RKO (cell line): ENCODE results near the gene CORO1C.
"Not testable (repeated sequence)": the region's sequence is repeated elsewhere in the genome, so short reads cannot be mapped to it uniquely, and the experiment has no call there.

Experiments
- DNase-seq: peaks from one replicate; pipeline ENCODE4 v3.0.0-alpha.2; 2016; ENCODE audit warnings: low spot score

The CORO1C gene

GRCh38 chr12:108672054-108672453 lies 59.3 kb downstream of the CORO1C start:
- DNase-seq = no peak

- no peak for DNase-seq
Measured at GRCh38 chr12:108671110-108671509, 60.2 kb downstream of the CORO1C start.

GRCh38 chr12:108670066-108670631 lies 61.2 kb downstream of the CORO1C start:
- DNase-seq = no peak

- no peak for DNase-seq
Measured at GRCh38 chr12:108668542-108668941, 62.8 kb downstream of the CORO1C start.

DNA sequence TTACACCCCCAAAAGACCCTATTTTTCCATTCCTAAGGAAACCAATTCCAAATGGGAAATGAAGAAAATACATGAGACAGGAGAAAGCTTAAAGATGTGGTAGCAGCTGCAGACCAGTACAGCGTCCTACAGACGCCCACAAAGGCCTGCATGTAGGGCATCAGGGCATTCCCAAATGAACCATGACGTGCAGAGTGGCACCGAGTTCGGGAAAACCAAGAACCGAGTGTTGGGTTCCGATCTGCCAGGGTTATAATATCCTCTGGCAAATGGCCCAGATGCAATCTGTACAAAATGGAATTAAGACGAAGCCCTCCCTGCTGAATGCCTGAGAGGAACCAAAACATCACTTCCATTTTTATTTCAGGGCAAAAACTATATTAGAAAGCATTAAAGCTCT lies 63.3 kb downstream of the CORO1C start:
- DNase-seq = no peak

DNA sequence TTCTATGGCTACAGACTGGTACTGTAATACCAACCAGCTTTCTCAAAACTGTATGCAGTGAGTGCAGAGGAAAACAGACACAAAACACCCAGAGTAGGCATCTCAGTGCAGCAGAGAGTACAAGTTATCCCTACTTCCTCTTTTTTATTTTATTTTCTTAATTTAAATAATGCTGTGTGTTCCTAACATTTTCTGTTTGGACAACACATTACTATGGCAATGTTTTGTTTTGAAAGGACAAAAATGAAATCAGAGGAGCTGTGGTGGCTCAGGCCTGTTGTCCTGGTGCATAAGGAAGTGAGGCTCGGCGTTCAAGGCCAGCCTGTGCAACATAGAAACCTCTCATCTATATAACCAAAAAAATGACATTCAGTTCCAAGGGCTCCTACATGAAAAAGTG lies 64.0 kb downstream of the CORO1C start:
- DNase-seq = no peak

- no peak for DNase-seq
Measured at GRCh38 chr12:108666401-108666881, 64.9 kb downstream of the CORO1C start.

DNA sequence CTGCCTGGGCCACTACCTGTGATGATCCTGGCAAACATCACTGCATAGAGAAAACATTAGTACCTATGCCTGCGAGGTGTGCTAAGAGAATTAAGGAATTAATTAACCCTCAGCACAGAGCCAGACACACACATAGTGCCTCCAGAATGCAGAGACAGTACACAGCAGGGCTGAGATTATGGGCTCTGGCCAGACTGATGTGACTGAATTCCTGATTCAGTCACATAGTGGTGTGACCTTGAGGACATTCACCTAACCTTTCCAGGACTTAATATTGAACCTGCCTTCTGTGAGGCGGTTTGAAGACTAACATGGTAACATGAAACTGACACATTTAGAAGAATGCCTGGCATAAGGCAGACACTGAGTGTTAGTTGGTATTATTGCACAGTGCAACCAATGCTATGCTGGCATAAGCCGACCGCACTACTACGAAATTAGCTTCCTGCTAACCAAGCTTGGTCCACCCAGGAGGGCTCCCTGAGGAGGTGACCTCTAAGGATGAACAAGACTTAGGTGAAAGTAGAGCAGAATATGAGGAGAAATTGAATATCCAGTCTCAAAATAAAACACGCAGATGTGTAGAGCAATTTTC lies 65.6 kb downstream of the CORO1C start:
- no peak for DNase-seq

- peak; percentile 95 for DNase-seq
Measured at GRCh38 chr12:108664338-108665258, 66.7 kb downstream of the CORO1C start.

- no peak for DNase-seq
Measured at GRCh38 chr12:108663324-108664015, 67.8 kb downstream of the CORO1C start.

GRCh38 chr12:108658115-108658514 lies 73.2 kb downstream of the CORO1C start:
- DNase-seq = not testable (repeated sequence)

GRCh38 chr12:108657130-108657745 lies 74.1 kb downstream of the CORO1C start:
- DNase-seq = no peak

- DNase-seq = not testable (repeated sequence)
Measured at GRCh38 chr12:108656247-108656646, 75.1 kb downstream of the CORO1C start.

GRCh38 chr12:108655812-108656175 lies 75.5 kb downstream of the CORO1C start:
- DNase-seq = not testable (repeated sequence)

- DNase-seq = not testable (repeated sequence)
Measured at GRCh38 chr12:108654622-108655021, 76.7 kb downstream of the CORO1C start.

DNA sequence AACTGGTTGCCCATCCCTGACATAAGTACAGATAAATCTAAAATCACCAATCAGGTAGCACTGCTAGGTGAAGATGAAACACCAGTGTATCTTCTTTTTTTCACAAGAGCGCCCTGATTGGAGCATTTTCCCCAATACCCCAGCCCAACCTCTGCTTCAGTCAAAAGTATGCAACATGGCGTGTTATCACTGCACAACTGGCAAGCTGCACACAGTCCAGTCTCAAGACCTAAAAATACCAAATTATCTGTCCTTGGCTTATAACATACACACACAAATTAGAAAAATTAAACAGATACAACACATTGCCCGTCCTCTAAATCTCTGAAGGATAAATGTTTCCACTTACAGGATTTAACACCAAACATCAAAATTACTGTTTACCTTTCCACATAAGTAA lies 77.4 kb downstream of the CORO1C start:
- DNase-seq = no peak

DNA sequence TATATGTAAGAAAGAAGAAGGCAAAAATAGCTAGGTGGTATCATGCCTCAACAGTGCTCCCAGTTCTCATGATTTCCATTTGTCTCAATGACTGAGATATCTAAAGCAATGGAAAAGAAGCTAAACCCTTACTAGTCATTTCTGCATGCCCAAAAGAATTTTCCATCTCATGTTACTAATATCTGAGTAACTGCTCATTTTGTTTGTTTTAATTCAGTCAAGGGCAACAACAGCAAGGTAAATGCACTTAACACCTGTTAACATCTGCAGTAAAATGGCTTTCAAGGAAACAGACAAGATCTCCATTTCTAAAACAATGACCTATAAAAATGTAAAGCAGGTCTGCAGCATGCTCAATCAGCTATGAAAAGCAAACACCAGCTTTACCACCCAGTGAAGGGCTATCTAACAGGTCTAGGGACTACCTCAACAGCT lies 78.2 kb downstream of the CORO1C start:
- DNase-seq = no peak

DNA sequence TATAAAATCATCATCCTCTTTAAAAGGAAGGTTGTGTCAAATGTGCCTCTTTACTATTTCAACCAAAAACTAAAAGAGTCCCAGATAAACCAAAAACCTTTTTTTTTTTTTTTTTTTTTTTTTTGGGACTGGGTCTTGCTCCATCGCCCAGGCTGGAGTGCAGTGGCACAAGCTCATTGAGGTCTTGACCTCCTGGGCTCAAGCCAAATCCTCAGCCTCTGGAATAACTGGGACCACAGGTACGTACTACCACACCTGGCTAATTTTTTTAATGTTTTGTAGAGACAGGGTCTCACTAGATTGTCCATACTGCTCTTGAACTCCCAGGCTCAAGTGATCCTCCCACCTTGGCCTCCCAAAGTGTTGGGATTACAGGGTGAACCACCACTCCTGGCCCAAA lies 81.2 kb downstream of the CORO1C start:
- DNase-seq = no peak

GRCh38 chr12:108649669-108650068 lies 81.6 kb downstream of the CORO1C start:
- no peak for DNase-seq

GRCh38 chr12:108649126-108649525 lies 82.2 kb downstream of the CORO1C start:
- DNase-seq = no peak

GRCh38 chr12:108648371-108648770 lies 82.9 kb downstream of the CORO1C start:
- DNase-seq = no peak
